GM04504 (cell line): Measurements from ENCODE around the gene PDYN.

Source experiments
- DNase-seq: peaks from one replicate; pipeline ENCODE4 v3.0.0-alpha.2; 2012; ENCODE audit warnings: low read depth

PDYN gene

GRCh38 chr20:1951436-1952115 is 42.3 kb downstream of the PDYN start:
- no peak for DNase-seq

DNA sequence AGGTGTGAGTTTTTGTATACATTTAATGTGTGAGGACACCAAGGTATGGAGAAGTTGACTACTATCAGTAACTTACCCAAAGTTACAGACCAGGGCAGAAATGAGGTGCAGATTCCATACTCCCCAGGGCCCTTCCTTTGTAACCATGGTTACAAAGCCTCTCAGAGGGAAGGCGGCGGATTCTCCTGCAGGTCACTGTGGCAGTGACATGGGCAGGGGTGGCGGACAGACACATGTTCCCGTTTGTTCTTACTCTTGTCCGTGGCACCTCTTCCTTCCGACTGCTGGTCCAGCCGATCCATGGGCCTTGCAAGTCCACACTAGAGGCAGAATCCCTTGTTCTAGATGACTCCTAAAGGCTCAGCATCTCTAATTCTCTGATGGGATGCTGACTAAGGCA is 43.0 kb downstream of the PDYN start:
- DNase-seq = no peak

- no peak for DNase-seq
Observed at GRCh38 chr20:1949347-1950100, 44.3 kb downstream of the PDYN start.

DNA sequence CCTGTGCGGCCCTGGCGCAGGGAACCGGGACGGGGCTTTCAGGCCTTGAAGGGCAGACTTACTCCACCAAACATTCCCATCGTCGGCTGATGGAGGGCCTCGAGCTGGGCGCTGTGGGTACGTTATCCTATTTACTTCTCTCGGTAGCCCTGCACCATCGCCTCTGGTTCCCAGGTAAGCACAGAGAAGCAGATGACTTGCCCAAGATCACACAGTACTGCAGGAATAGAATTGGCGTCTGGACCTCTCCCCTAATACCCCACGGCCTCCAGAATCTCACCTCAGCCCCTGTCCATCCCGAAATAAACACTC is 46.4 kb downstream of the PDYN start:
- no peak for DNase-seq

GRCh38 chr20:1946762-1947534 is 46.9 kb downstream of the PDYN start:
- no peak for DNase-seq

DNA sequence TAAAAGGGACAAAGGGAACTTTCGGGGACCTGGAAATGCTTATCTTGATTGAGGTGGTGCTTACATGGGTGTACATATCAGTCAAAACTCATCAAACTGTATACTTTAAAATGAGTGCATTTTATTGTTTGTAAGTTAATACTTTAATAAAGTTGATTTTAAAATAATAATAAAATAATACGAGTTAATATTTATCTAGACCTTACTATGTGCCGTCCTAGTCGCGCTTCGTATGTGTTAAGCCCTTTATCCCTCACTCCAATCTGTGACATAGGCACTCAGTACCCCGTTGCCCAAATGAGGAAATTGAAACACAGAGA is 47.5 kb downstream of the PDYN start:
- DNase-seq = no peak

- DNase-seq = no peak
Observed at GRCh38 chr20:1945660-1946059, 48.2 kb downstream of the PDYN start.

DNA sequence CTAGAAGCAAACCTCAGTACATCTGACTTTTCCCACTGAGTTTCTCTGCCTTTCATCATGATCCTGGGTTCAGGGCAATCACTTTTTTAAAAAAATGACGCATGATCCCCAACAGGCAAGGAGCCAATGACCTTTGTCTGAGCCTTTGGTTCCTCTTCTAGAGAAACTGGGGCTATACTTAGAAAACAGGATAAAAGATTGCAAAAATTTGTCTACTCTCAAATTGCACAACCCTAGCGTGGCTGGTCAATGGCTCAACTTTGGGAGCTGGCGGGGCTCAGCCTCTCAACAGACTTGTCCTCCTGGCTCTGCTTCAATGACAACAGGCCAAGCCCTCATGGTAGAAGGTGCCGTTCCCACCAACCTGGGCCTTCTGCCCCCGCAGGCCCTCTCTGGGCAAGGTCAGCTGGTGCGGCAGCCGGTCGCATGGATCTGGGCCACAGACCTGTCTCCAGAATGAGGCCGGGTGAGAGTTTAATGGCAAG is 48.7 kb downstream of the PDYN start:
- no peak for DNase-seq

DNA sequence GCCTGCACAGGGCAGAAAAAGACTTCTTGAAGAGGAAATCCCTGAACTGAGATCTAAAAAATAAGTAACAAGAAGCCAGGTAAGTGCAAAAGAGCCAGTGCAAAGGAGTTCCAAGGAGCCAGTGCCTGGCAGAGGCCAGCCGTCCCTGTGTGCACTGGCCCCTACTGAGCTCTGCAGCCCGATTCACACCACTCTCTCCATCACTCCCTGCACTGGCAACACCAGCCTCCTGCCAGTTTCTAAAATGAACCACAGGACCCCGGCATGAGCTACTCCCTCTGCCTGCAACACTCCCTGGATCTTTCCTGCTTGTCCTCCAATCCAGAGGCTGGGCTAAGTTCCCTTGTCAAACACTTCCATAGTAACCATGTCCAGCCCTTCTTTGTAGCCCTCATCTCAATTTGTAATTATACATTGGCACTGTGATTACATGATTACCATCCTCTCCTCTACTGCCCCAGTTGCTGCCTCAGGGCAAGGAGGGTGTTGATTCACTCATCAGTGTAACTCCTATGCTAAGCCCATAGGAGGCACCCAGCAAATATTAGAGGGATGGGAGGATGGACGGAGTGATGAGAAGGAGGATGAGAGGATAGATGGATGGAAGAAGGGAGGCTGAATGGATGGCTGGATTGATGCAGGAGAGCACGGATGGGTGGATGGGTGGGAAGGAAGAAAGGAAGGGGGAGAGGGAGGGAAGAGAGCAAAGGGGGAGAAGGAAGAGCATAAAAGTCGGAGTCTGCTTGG is 49.3 kb downstream of the PDYN start:
- DNase-seq = no peak

GRCh38 chr20:1943275-1944002 is 50.4 kb downstream of the PDYN start:
- peak; percentile 57 for DNase-seq

DNA sequence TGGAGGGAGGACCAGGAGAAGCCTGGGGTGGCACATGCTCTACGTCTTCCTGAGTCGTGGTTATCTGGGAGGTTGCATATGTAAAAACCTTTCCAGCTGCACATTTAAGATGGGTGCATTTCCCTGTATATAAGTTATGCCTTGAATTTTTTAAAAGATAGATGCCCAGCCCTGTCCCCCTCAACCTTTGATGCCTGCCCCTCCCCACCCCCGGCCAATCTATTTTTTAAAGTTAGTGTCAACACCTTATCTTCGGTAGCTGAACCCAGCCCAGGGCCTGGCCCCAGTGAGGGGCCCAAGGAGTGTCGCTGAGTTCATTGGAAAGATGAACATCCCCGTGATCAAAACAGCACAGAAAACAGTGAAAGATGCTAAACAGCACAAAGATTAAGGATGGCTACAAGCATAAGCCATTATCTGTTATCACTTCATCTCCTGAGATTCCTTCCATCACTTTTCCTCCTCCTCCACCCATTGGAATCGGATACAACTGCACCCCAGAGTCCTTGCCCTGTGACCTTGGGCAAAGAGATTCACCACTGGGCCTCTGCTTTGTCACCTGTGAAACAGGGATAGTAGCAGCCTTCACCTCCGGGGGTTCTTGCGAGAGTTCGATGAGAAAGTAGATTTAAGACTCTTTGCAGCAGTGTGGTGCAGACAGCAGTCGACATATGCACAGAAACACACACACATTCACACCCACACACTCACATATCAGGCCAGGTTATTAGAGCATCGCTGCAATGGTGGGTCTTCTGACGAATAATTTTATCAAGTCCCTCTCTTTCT is 51.2 kb downstream of the PDYN start:
- DNase-seq = no peak

GRCh38 chr20:1942061-1942460 is 51.8 kb downstream of the PDYN start:
- DNase-seq = no peak

GRCh38 chr20:1941226-1941625 is 52.6 kb downstream of the PDYN start:
- no peak for DNase-seq

- DNase-seq = no peak
Observed at GRCh38 chr20:1940581-1940980, 53.3 kb downstream of the PDYN start.

- DNase-seq = no peak
Observed at GRCh38 chr20:1939270-1939595, 54.6 kb downstream of the PDYN start.

DNA sequence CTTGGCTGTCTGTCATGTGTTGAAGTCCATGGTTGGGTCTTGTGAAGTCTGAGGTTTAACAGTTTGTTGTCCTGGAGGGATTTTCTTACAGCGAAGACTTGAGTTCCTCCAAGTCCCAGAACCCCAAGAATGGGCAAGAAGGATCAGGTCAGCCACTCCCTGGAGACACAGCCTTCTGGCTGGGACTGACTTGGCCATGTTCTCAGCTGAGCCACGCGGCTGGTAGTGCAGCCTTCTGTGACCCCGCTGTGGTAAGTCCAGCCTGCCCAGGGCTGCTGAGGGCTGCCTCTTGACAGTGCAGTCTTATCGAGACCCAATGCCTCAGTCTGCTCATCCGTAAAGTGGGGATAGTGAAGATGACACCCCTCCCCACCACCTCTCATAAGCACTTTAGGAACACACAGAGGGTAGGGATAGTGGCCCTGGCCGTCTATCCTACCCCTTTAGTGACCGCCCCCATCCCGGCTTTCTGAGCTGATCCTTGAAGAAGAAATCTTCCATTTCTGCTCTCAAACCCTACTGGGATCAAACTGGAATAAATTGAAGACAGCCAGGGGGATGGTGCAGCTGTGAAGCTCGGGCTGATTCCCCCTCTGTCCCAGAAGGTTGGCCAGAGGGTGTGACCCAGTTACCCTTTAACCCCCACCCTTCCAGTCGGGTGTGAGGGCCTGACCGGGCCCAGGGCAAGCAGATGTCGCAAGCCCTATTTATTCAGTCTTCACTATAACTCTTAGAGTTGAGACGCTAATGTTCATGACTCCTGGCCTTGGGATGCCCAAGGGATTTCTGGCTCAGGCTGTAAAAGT is 55.2 kb downstream of the PDYN start:
- DNase-seq = no peak

- no peak for DNase-seq
Observed at GRCh38 chr20:1937316-1937976, 56.4 kb downstream of the PDYN start.

GRCh38 chr20:1935696-1936366 is 58.0 kb downstream of the PDYN start:
- DNase-seq = no peak
